GM12878 (cell line): ENCODE results near the gene PLSCR4. TPM values are rescaled to one million over a fixed set of nuclear protein-coding genes. Genes with fewer than 3 reads are reported as not detected.

Experiments used
- ATAC-seq: fragments of 200-7000 bp; cut with Tn5 transposase; 3 replicates; pipeline ENCODE4 v1.9.1; 2020; ENCODE audit warnings: mild to moderate bottlenecking, moderate library complexity
- BruUV-seq: library from RNA; stranded (reverse); fragments of 400-500 nt; replicated peaks from 2 replicates; lab custom pipeline; 2021; lab: Mats Ljungman, UMichigan
- CTCF ChIA-PET: fragments of 300-600 bp; sonication (Branson Sonifier 250); formaldehyde crosslinking; extraction: SDS; loops from one replicate; lab custom pipeline; 2021; ENCODE audit warnings: inconsistent platforms; lab: Yijun Ruan, JAX
- POLR2A ChIA-PET: fragments of 350-600 bp; formaldehyde crosslinking; extraction: SDS; loops from one replicate; lab custom pipeline; 2021; ENCODE audit warnings: inconsistent platforms; lab: Charles Lee
- RAD21 ChIA-PET: fragments of 300-600 bp; sonication (Branson Sonifier 250); formaldehyde crosslinking; loops from one replicate; lab custom pipeline; 2023; ENCODE audit warnings: antibody characterized with exemption; ENCODE audit not compliant: unreplicated experiment; lab: Charles Lee
- SMC1A ChIA-PET: fragments of 300-600 bp; sonication (Branson Sonifier 250); formaldehyde crosslinking; loops from one replicate; lab custom pipeline; 2023; ENCODE audit not compliant: unreplicated experiment, uncharacterized antibody; lab: Charles Lee
- DNase-seq: peaks from one replicate; pipeline ENCODE4 v3.0.0-alpha.2; 2011; ENCODE audit warnings: low read depth, low spot score
- FAIRE-seq: peaks from 3 replicates; lab custom pipeline; 2011; peaks lifted over from hg19 to GRCh38; lab: Jason Lieb, UNC
- H2AFZ ChIP-seq: 2 replicates; pipeline ENCODE4 v1.6.0; 2011; ENCODE audit warnings: low read depth, low read length, control low read depth; ENCODE audit not compliant: control insufficient read depth
- H3K27ac ChIP-seq: 2 replicates; pipeline ENCODE4 v1.5.1; 2011; ENCODE audit warnings: control low read depth; ENCODE audit not compliant: control insufficient read depth, insufficient read depth
- H3K27me3 ChIP-seq, 2 experiments: replicated peaks in 1 of 2; 2 replicates each; pipeline versions ENCODE4 v1.6.0 to v1.6.1; 2011; ENCODE audit warnings: low read length in 1 of 2; ENCODE audit not compliant: control insufficient read depth in 2 of 2, insufficient read depth in 2 of 2
- H3K36me3 ChIP-seq, 2 experiments: 2 replicates each; pipeline ENCODE4 v1.5.1; 2011; ENCODE audit warnings: low read length in 1 of 2; ENCODE audit not compliant: control insufficient read depth in 2 of 2, insufficient read depth in 2 of 2
- H3K4me1 ChIP-seq: 2 replicates; pipeline ENCODE4 v1.6.1; 2011; ENCODE audit warnings: mild to moderate bottlenecking, low read length, moderate library complexity, mixed read lengths; ENCODE audit not compliant: control insufficient read depth, insufficient read depth
- H3K4me2 ChIP-seq: 2 replicates; pipeline ENCODE4 v1.6.0; 2011; ENCODE audit warnings: control low read depth; ENCODE audit not compliant: control insufficient read depth, insufficient read depth
- H3K4me3 ChIP-seq: fragments of 200-600 bp; sonication (generic); 2 replicates; pipeline ENCODE4 v1.5.1; 2016
- H3K79me2 ChIP-seq: 2 replicates; pipeline ENCODE4 v1.6.0; 2011; ENCODE audit warnings: low read length; ENCODE audit not compliant: control insufficient read depth, insufficient read depth
- H3K9ac ChIP-seq: 2 replicates; pipeline ENCODE4 v1.8.0; 2011; ENCODE audit warnings: low read length, control low read depth, mixed read lengths; ENCODE audit not compliant: control insufficient read depth, insufficient read depth
- H3K9me3 ChIP-seq: replicated peaks from 3 replicates; pipeline ENCODE4 v1.5.1; 2011; ENCODE audit warnings: mild to moderate bottlenecking, low read length; ENCODE audit not compliant: control insufficient read depth, insufficient read depth
- H4K20me1 ChIP-seq: 2 replicates; pipeline ENCODE4 v1.6.0; 2011; ENCODE audit not compliant: control insufficient read depth, insufficient read depth
- BMI1 ChIP-seq: fragments of 450-650 bp; IDR thresholded peaks from 2 replicates; pipeline ENCODE4 v1.6.1; 2016; ENCODE audit warnings: mild to moderate bottlenecking, moderate library complexity, borderline replicate concordance
- BRCA1 ChIP-seq: IDR thresholded peaks from 2 replicates; pipeline ENCODE4 v1.6.1; 2011; ENCODE audit warnings: low read depth, low read length, improper control_type of control experiment
- CREM ChIP-seq: IDR thresholded peaks from 2 replicates; pipeline ENCODE4 v1.6.1; 2014; ENCODE audit warnings: antibody characterized with exemption, low read depth
- DPF2 ChIP-seq: fragments of 450-650 bp; IDR thresholded peaks from 2 replicates; pipeline ENCODE4 v1.6.1; 2017; ENCODE audit warnings: mild to moderate bottlenecking
- E2F8 ChIP-seq: fragments of 450-650 bp; IDR thresholded peaks from 2 replicates; pipeline ENCODE4 v1.6.1; 2018; ENCODE audit warnings: mild to moderate bottlenecking, low read depth, moderate library complexity; ENCODE audit not compliant: partially characterized antibody
- E4F1 ChIP-seq: fragments of 450-650 bp; IDR thresholded peaks from 2 replicates; pipeline ENCODE4 v1.6.1; 2018; ENCODE audit warnings: borderline replicate concordance, mild to moderate bottlenecking; ENCODE audit not compliant: partially characterized antibody
- EED ChIP-seq: sonication (generic); IDR thresholded peaks from 2 replicates; pipeline ENCODE4 v1.6.1; 2016; ENCODE audit warnings: antibody characterized with exemption, low read depth
- FOS ChIP-seq: IDR thresholded peaks from 3 replicates; pipeline ENCODE4 v1.6.1; 2011; ENCODE audit warnings: borderline replicate concordance; ENCODE audit not compliant: insufficient read length; ENCODE audit errors: extremely low read depth
- FOXM1 ChIP-seq: IDR thresholded peaks from 2 replicates; pipeline ENCODE4 v1.6.1; 2012; ENCODE audit warnings: low read depth, mild to moderate bottlenecking, inconsistent platforms, low read length, moderate library complexity
- IRF5 ChIP-seq: fragments of 450-650 bp; IDR thresholded peaks from 2 replicates; pipeline ENCODE4 v1.6.1; 2017; ENCODE audit warnings: borderline replicate concordance
- SMAD5 ChIP-seq: IDR thresholded peaks from 2 replicates; pipeline ENCODE4 v1.6.1; 2016; ENCODE audit warnings: antibody characterized with exemption, low read depth
- SMC3 ChIP-seq: IDR thresholded peaks from 2 replicates; pipeline ENCODE4 v1.6.1; 2011; ENCODE audit warnings: low read length, improper control_type of control experiment, borderline replicate concordance
- STAT3 ChIP-seq: IDR thresholded peaks from 2 replicates; pipeline ENCODE4 v1.6.1; 2011; ENCODE audit warnings: low read depth, low read length, improper control_type of control experiment
- WRNIP1 ChIP-seq: IDR thresholded peaks from 2 replicates; pipeline ENCODE4 v1.6.1; 2011; ENCODE audit warnings: low read depth, low read length, improper control_type of control experiment, borderline replicate concordance
- YY1 ChIP-seq: IDR thresholded peaks from 2 replicates; pipeline ENCODE4 v1.6.1; 2011; ENCODE audit warnings: low read depth, mild to moderate bottlenecking, low read length
- ZBED1 ChIP-seq: IDR thresholded peaks from 2 replicates; pipeline ENCODE4 v1.6.1; 2016; ENCODE audit warnings: borderline replicate concordance
- WGBS: methylation state at CpG from one replicate; pipeline ENCODE4 v1.1.6; 2016; ENCODE audit warnings: low lambda C conversion rate; ENCODE audit not compliant: insufficient replicate concordance, insufficient coverage; ENCODE audit errors: missing lambda C conversion rate; 5-methylcytosine and 5-hydroxymethylcytosine counted together
- in situ Hi-C: fragments of 300-500 bp; cut with MboI; formaldehyde crosslinking; loops from 9 replicates; pipeline ENCODE4 v1.14.3; 2018; ENCODE audit warnings: mixed read lengths
- intact Hi-C: fragments of 100-400 bp; cut with micrococcal nuclease; formaldehyde crosslinking; loops from one replicate; pipeline ENCODE4 v1.14.2; 2022; ENCODE audit not compliant: unreplicated experiment
- polyA plus RNA-seq, 11 experiments: library from polyadenylated mRNA; depleted of rRNA in 4 of 11; unstranded in 6 of 11; stranded (reverse) in 5 of 11; fragments of >200 nt; fragmentation: Nextera tagmentation in 4 of 11; fragmentation: Illumina TruSeq in 1 of 11; extraction: Ambion mirVana in 4 of 11; extraction: Trizol in 1 of 11; gene quantifications; 1 replicate in 1 of 11; 2 replicates in 10 of 11; pipeline versions ENCODE4 v1.2.1 to v1.2.3, GENCODE V29; 2011 to 2016; ENCODE audit warnings: inconsistent platforms in 2 of 11, missing spikeins in 2 of 11, low read depth in 1 of 11
- total RNA-seq, 4 experiments: library from RNA; depleted of rRNA in 3 of 4; stranded (reverse); fragments of >200 nt in 3 of 4; fragmentation: Illumina TruSeq in 1 of 4; extraction: Trizol in 1 of 4; gene quantifications; 2 replicates each; pipeline versions ENCODE4 v1.2.1 to v1.2.3, GENCODE V29; 2013 to 2021

PLSCR4 gene
- total and polyA plus RNA-seq, 10 of the 15 experiments (the other 5 are each of a cell fraction or from before 2014, with no cell fraction given): 0.02 TPM; not detected in 9

- TF ChIP-seq STAT3: no peak
Observed at GRCh38 chr3:146275476-146275875, 24.6 kb upstream of the PLSCR4 start (continued).

GRCh38 chr3:146274833-146275232, 23.9 kb upstream of the PLSCR4 start:
- Histone ChIP-seq H3K79me2 (no peaks in the 10 kb centered on the region), H3K4me2 (no peak overlapping the region), H3K9ac (no peak overlapping the region), H3K36me3 (no peaks in the 10 kb centered on the region), H3K4me3 (no peak overlapping the region), H3K9me3 (no peaks in the 10 kb centered on the region), H3K27ac (no peak overlapping the region), H3K27me3 (no peaks in the 10 kb centered on the region), H4K20me1 (no peaks in the 10 kb centered on the region), H2AFZ (no peak overlapping the region), H3K4me1 (no peaks in the 10 kb centered on the region)
- CTCF ChIA-PET: no interaction called here
- FAIRE-seq (no peak), ATAC-seq (no peak), DNase-seq (no peak)
- RAD21 ChIA-PET: no interaction called here
- SMC1A ChIA-PET: no interaction called here
- in situ Hi-C loops: no loop called here
- intact Hi-C loops: no loop called here
- BruUV-seq: no TSS peak
- POLR2A ChIA-PET: no interaction called here
- 36% methylated on average over 1 of the region's 1 CpG for WGBS
- TF ChIP-seq ZBED1: no peak
- TF ChIP-seq BRCA1: no peak
- no peak for TF ChIP-seq SMC3
- TF ChIP-seq E4F1: no peak
- TF ChIP-seq CREM: no peak
- TF ChIP-seq BMI1: no peak
- no peak for TF ChIP-seq FOS
- no peak for TF ChIP-seq E2F8
- TF ChIP-seq WRNIP1: no peak
- no peak for TF ChIP-seq FOXM1
- TF ChIP-seq SMAD5: no peak
- no peak for TF ChIP-seq YY1
- TF ChIP-seq EED: no peak
- no peak for TF ChIP-seq IRF5
- no peak for TF ChIP-seq DPF2
